H1 (cell line): ENCODE results near the gene PCGF3. TPM values are rescaled to one million over a fixed set of nuclear protein-coding genes. Genes with fewer than 3 reads are reported as not detected.

Experiments
- GTF2F1 ChIP-seq: IDR thresholded peaks from 2 replicates; pipeline ENCODE4 v1.6.1; 2012; ENCODE audit warnings: low read depth, low read length, improper control_type of control experiment, borderline replicate concordance
- RAD21 ChIP-seq, 2 experiments: IDR thresholded peaks in 1 of 2; conservative IDR thresholded peaks in 1 of 2; 2 replicates each; pipeline ENCODE4 v1.6.1; 2011; ENCODE audit warnings: low read depth in 2 of 2, low read length in 2 of 2, improper control_type of control experiment in 1 of 2, inconsistent platforms in 1 of 2, mild to moderate bottlenecking in 1 of 2, moderate library complexity in 1 of 2
- polyA plus RNA-seq, 7 experiments: library from polyadenylated mRNA; depleted of rRNA in 3 of 7; stranded (reverse) in 5 of 7; unstranded in 2 of 7; fragments of >200 nt in 5 of 7; fragments of 200-250 nt in 2 of 7; gene quantifications; 1 replicate in 5 of 7; 2 replicates in 1 of 7; 4 replicates in 1 of 7; pipeline versions ENCODE4 v1.2.1 to v1.2.3, GENCODE V29; 2011 to 2013; ENCODE audit warnings: missing spikeins in 2 of 7, mixed read lengths in 2 of 7
- total RNA-seq: library from RNA; stranded (reverse); fragmentation: NEBNext Ultra II Directional; extraction: Animal tissue kit (Norgen Biotek cat#: 25700); gene quantifications from 2 replicates; pipeline ENCODE4 v1.2.1, GENCODE V29; 2021

The PCGF3 gene
- total and polyA plus RNA-seq, 2 of the 8 experiments (the other 6 are each of a cell fraction or from before 2014, with no cell fraction given) = 52.7 to 52.9 TPM

- TF ChIP-seq RAD21 (IDR thresholded peaks at IDR 0.05 in 1 of 2, conservative IDR thresholded peaks at IDR 0.05 in 1 of 2; ENCODE audit: low read depth in 2 of 2, low read length in 2 of 2) (no peak), GTF2F1 (no peak)
Measured at GRCh38 chr4:792626-793092, 87.0 kb downstream of the PCGF3 start (continued).
